ENCODE results near the gene KDM6A.

DNA sequence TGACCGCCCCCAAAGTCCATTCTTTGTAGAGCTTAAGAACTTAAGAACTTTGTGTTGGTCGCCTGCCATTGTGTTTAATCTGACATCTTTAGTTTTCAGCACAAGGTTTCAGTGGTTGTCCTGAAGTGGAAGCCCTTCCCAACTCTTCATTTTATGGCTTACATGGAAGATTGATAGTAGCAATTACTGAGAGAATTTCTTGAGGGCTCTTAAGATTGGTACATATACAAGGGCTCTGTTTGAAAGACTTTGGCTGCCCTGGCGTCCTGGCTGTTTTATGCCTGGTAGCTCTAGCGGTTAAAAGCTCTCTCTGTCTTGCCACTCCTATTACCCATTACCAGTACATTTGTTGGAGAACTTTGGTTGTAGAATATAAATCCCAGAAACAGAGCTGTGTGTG, 75.0 kb downstream of the KDM6A start:
- TF ChIP-seq, protein P1, sequence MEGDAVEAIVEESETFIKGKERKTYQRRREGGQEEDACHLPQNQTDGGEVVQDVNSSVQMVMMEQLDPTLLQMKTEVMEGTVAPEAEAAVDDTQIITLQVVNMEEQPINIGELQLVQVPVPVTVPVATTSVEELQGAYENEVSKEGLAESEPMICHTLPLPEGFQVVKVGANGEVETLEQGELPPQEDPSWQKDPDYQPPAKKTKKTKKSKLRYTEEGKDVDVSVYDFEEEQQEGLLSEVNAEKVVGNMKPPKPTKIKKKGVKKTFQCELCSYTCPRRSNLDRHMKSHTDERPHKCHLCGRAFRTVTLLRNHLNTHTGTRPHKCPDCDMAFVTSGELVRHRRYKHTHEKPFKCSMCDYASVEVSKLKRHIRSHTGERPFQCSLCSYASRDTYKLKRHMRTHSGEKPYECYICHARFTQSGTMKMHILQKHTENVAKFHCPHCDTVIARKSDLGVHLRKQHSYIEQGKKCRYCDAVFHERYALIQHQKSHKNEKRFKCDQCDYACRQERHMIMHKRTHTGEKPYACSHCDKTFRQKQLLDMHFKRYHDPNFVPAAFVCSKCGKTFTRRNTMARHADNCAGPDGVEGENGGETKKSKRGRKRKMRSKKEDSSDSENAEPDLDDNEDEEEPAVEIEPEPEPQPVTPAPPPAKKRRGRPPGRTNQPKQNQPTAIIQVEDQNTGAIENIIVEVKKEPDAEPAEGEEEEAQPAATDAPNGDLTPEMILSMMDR (IDR thresholded peaks at IDR 0.05): no peak
- no peak for TF ChIP-seq EZH2 (IDR thresholded peaks at IDR 0.05; ENCODE audit: borderline replicate concordance, insufficient read depth, low read depth, low read length, poor library complexity, severe bottlenecking)

All from B cell (primary cell).